Neural cell (in vitro differentiated cells): ENCODE data around the gene PDE9A. TPM values are rescaled to one million over a fixed set of nuclear protein-coding genes. Genes with fewer than 3 reads are reported as not detected.

Experiments used
- H2AFZ ChIP-seq: fragments of 200-600, 300-800 bp; sonication (generic), shearing (Covaris generic); 2 replicates; pipeline ENCODE4 v1.6.0; 2014; ENCODE audit warnings: low read depth, mild to moderate bottlenecking, antibody characterized with exemption, low read length, moderate library complexity
- H3F3A ChIP-seq: fragments of 200-600 bp; shearing (Covaris generic); 2 replicates; pipeline ENCODE4 v1.6.1; 2016; ENCODE audit warnings: mild to moderate bottlenecking, moderate library complexity, mixed read lengths, antibody characterized with exemption, low read length; ENCODE audit not compliant: insufficient read depth, poor library complexity, severe bottlenecking
- H3K27ac ChIP-seq: fragments of 200-600, 300-800 bp; sonication (generic), shearing (Covaris generic); 2 replicates; pipeline ENCODE4 v1.5.1; 2014; ENCODE audit warnings: mild to moderate bottlenecking, low read length, moderate library complexity
- H3K27me3 ChIP-seq: fragments of 300-800, 200-600 bp; sonication (generic), shearing (Covaris generic); 2 replicates; pipeline ENCODE4 v1.6.0; 2014; ENCODE audit warnings: mild to moderate bottlenecking, low read depth, low read length, moderate library complexity; ENCODE audit not compliant: insufficient read depth
- H3K36me3 ChIP-seq: fragments of 300-800, 200-600 bp; sonication (generic), shearing (Covaris generic); 2 replicates; pipeline ENCODE4 v1.5.1; 2014; ENCODE audit warnings: mild to moderate bottlenecking, antibody characterized with exemption, low read length, moderate library complexity; ENCODE audit not compliant: insufficient read depth
- H3K4me2 ChIP-seq: fragments of 300-800, 200-600 bp; sonication (generic), shearing (Covaris generic); 2 replicates; pipeline ENCODE4 v1.6.0; 2014; ENCODE audit warnings: mild to moderate bottlenecking, low read length
- H3K4me3 ChIP-seq: fragments of 300-800, 200-600 bp; sonication (generic), shearing (Covaris generic); 2 replicates; pipeline ENCODE4 v1.5.1; 2014; ENCODE audit warnings: mild to moderate bottlenecking, low read length, moderate library complexity
- H3K79me2 ChIP-seq: fragments of 200-600 bp; shearing (Covaris generic); replicated peaks from 2 replicates; pipeline ENCODE4 v1.6.0; 2014; ENCODE audit warnings: mild to moderate bottlenecking, low read length, moderate library complexity; ENCODE audit not compliant: insufficient read depth
- H3K9ac ChIP-seq: fragments of 300-800, 200-600 bp; sonication (generic), shearing (Covaris generic); 2 replicates; pipeline ENCODE4 v1.6.1; 2016; ENCODE audit warnings: mild to moderate bottlenecking, low read length, mixed read lengths
- H3K9me2 ChIP-seq: fragments of 200-600 bp; shearing (Covaris generic); 2 replicates; pipeline ENCODE4 v1.6.1; 2016; ENCODE audit warnings: mild to moderate bottlenecking, low read length, mixed read lengths; ENCODE audit not compliant: insufficient read depth
- H3K9me3 ChIP-seq: fragments of 200-600, 300-800 bp; sonication (generic), shearing (Covaris generic); 2 replicates; pipeline ENCODE4 v1.6.1; 2016; ENCODE audit warnings: mild to moderate bottlenecking, mixed run types, low read length, moderate library complexity, mixed read lengths
- H4K20me1 ChIP-seq: fragments of 200-600 bp; shearing (Covaris generic); 2 replicates; pipeline ENCODE4 v1.6.1; 2016; ENCODE audit warnings: mild to moderate bottlenecking, mixed run types; ENCODE audit not compliant: insufficient read depth
- CTCF ChIP-seq: fragments of 450-650 bp; IDR thresholded peaks from 2 replicates; pipeline ENCODE4 v1.5.1; 2014; ENCODE audit warnings: antibody characterized with exemption, mild to moderate bottlenecking, moderate library complexity; ENCODE audit not compliant: poor library complexity, severe bottlenecking
- EP300 ChIP-seq: fragments of 450-650 bp; conservative IDR thresholded peaks from 2 replicates; pipeline ENCODE4 v1.6.1; 2014; ENCODE audit warnings: antibody characterized with exemption, mild to moderate bottlenecking, moderate library complexity; ENCODE audit not compliant: poor library complexity, severe bottlenecking
- EZH2 ChIP-seq: fragments of 200-600, 300-800 bp; shearing (Covaris generic), sonication (generic); IDR thresholded peaks from 2 replicates; pipeline ENCODE4 v1.6.1; 2014; ENCODE audit warnings: antibody characterized with exemption, low read length, borderline replicate concordance, mild to moderate bottlenecking; ENCODE audit not compliant: insufficient read depth, poor library complexity, severe bottlenecking
- MXI1 ChIP-seq: fragments of 450-650 bp; conservative IDR thresholded peaks from 2 replicates; pipeline ENCODE4 v1.6.1; 2014; ENCODE audit warnings: antibody characterized with exemption, mild to moderate bottlenecking; ENCODE audit not compliant: poor library complexity, severe bottlenecking
- POLR2AphosphoS5 ChIP-seq: IDR thresholded peaks from 2 replicates; pipeline ENCODE4 v1.6.1; 2012
- RAD21 ChIP-seq: fragments of 450-650 bp; conservative IDR thresholded peaks from 2 replicates; pipeline ENCODE4 v1.6.1; 2014; ENCODE audit warnings: antibody characterized with exemption, mild to moderate bottlenecking, moderate library complexity
- SMC3 ChIP-seq: fragments of 450-650 bp; conservative IDR thresholded peaks from 2 replicates; pipeline ENCODE4 v1.6.1; 2014; ENCODE audit warnings: antibody characterized with exemption, mild to moderate bottlenecking, moderate library complexity; ENCODE audit not compliant: poor library complexity
- TAF1 ChIP-seq: IDR thresholded peaks from 2 replicates; pipeline ENCODE4 v1.6.1; 2012; ENCODE audit warnings: low read depth
- polyA plus RNA-seq: library from polyadenylated mRNA; depleted of rRNA; stranded (reverse); fragments of >200 nt; gene quantifications from 2 replicates; pipeline ENCODE4 v1.2.3, GENCODE V29; 2014
- TF ChIP-seq, protein P1 (sequence below): IDR thresholded peaks from 2 replicates; pipeline ENCODE4 v1.6.1; 2012; ENCODE audit warnings: borderline replicate concordance

Gene PDE9A
- polyA plus RNA-seq, 1 donor from 2014 or later, result 32.2 TPM

GRCh38 chr21:42764883-42765282 lies 111.5 kb downstream of the PDE9A start:
- TF ChIP-seq EZH2 (no peak), EP300 (no peak), MXI1 (no peak), SMC3 (no peak), RAD21 (no peak), CTCF (no peak), TAF1 (no peak), POLR2AphosphoS5 (no peak)
- TF ChIP-seq, protein P1, sequence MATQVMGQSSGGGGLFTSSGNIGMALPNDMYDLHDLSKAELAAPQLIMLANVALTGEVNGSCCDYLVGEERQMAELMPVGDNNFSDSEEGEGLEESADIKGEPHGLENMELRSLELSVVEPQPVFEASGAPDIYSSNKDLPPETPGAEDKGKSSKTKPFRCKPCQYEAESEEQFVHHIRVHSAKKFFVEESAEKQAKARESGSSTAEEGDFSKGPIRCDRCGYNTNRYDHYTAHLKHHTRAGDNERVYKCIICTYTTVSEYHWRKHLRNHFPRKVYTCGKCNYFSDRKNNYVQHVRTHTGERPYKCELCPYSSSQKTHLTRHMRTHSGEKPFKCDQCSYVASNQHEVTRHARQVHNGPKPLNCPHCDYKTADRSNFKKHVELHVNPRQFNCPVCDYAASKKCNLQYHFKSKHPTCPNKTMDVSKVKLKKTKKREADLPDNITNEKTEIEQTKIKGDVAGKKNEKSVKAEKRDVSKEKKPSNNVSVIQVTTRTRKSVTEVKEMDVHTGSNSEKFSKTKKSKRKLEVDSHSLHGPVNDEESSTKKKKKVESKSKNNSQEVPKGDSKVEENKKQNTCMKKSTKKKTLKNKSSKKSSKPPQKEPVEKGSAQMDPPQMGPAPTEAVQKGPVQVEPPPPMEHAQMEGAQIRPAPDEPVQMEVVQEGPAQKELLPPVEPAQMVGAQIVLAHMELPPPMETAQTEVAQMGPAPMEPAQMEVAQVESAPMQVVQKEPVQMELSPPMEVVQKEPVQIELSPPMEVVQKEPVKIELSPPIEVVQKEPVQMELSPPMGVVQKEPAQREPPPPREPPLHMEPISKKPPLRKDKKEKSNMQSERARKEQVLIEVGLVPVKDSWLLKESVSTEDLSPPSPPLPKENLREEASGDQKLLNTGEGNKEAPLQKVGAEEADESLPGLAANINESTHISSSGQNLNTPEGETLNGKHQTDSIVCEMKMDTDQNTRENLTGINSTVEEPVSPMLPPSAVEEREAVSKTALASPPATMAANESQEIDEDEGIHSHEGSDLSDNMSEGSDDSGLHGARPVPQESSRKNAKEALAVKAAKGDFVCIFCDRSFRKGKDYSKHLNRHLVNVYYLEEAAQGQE, result no peak
- Histone ChIP-seq H2AFZ (no peak overlapping the region), H3K27ac (no peak overlapping the region), H4K20me1 (no peaks in the 10 kb centered on the region), H3K4me3 (no peak overlapping the region), H3K79me2 (no peaks in the 10 kb centered on the region), H3K9ac (no peak overlapping the region), H3F3A (no peaks in the 10 kb centered on the region), H3K27me3 (no peaks in the 10 kb centered on the region), H3K9me2 (no peaks in the 10 kb centered on the region), H3K4me2 (no peak overlapping the region), H3K36me3 (peaks cover 23% of the 10 kb centered on the region), H3K9me3 (no peaks in the 10 kb centered on the region)

DNA sequence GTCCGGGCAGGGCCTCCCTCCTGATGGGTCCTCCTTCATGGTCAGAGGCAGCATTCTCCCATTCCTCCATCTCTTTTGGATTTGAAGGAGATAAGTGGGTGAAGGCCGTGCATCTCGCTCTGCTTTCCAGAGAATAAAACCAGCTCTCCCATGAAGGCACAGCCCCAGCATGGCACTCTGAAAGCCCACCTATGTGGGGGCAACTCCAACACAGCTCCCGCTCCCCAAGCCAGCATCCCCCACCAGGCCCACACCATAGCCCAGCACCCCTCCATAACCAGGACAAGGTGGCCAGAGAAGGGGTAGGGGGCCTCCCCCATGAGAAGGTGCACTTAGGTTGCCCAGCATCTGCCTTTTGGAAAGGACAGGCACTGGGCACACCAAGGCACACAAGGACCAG lies 112.2 kb downstream of the PDE9A start:
- no peaks in the 10 kb centered on the region for H3K9me2 ChIP-seq
- H3K9ac ChIP-seq, result no peak overlapping the region
- TF ChIP-seq, protein P1, result no peak
- TF ChIP-seq POLR2AphosphoS5, result no peak
- TF ChIP-seq CTCF, result no peak
- TF ChIP-seq TAF1, result no peak
- no peak for TF ChIP-seq EZH2
- no peak for TF ChIP-seq RAD21
- no peak for TF ChIP-seq EP300
- no peak for TF ChIP-seq MXI1
- TF ChIP-seq SMC3, result no peak
- H2AFZ ChIP-seq, result no peak overlapping the region
- H4K20me1 ChIP-seq, result no peaks in the 10 kb centered on the region
- no peak overlapping the region for H3K4me3 ChIP-seq
- H3K79me2 ChIP-seq, result no peaks in the 10 kb centered on the region
- no peaks in the 10 kb centered on the region for H3F3A ChIP-seq
- no peaks in the 10 kb centered on the region for H3K27me3 ChIP-seq
- H3K4me2 ChIP-seq, result no peak overlapping the region
- peaks cover 23% of the 10 kb centered on the region for H3K36me3 ChIP-seq
- H3K9me3 ChIP-seq, result no peaks in the 10 kb centered on the region
- H3K27ac ChIP-seq, result no peak overlapping the region
